H9 (cell line): ENCODE data around the gene SLC22A3. TPM values are rescaled to one million over a fixed set of nuclear protein-coding genes. Genes with fewer than 3 reads are reported as not detected.

Source experiments
- DNase-seq: peaks from one replicate; pipeline ENCODE4 v3.0.0-alpha.2; 2017
- H2AFZ ChIP-seq: one replicate; pipeline ENCODE4 v1.6.1; 2013; ENCODE audit warnings: mild to moderate bottlenecking, low read length, control low read depth, moderate library complexity
- H2AK5ac ChIP-seq: 2 replicates; pipeline ENCODE4 v1.6.1; 2013; ENCODE audit warnings: low read length, control low read depth, mixed read lengths; ENCODE audit not compliant: insufficient read length
- H2BK120ac ChIP-seq: one replicate; pipeline ENCODE4 v1.6.1; 2013; ENCODE audit warnings: low read depth, mild to moderate bottlenecking, low read length, control low read depth, inconsistent platforms; ENCODE audit not compliant: poor library complexity, severe bottlenecking
- H2BK12ac ChIP-seq: 2 replicates; pipeline ENCODE4 v1.6.1; 2013; ENCODE audit warnings: low read length, control low read depth, mixed read lengths, low read depth; ENCODE audit not compliant: insufficient read length
- H2BK15ac ChIP-seq: 2 replicates; pipeline ENCODE4 v1.6.1; 2013; ENCODE audit warnings: low read depth, low read length, control low read depth
- H2BK20ac ChIP-seq: one replicate; pipeline ENCODE4 v1.6.1; 2013; ENCODE audit warnings: low read depth, mild to moderate bottlenecking, low read length, control low read depth, inconsistent platforms; ENCODE audit not compliant: poor library complexity, severe bottlenecking
- H2BK5ac ChIP-seq: 2 replicates; pipeline ENCODE4 v1.6.1; 2013; ENCODE audit warnings: low read length, control low read depth, mixed read lengths; ENCODE audit not compliant: insufficient read length
- H3K14ac ChIP-seq: 2 replicates; pipeline ENCODE4 v1.6.1; 2013; ENCODE audit warnings: low read length, control low read depth; ENCODE audit not compliant: insufficient read depth
- H3K18ac ChIP-seq: 2 replicates; pipeline ENCODE4 v1.6.1; 2013; ENCODE audit warnings: low read depth, mild to moderate bottlenecking, mixed read lengths, low read length, control low read depth; ENCODE audit not compliant: insufficient read length
- H3K23ac ChIP-seq: 2 replicates; pipeline ENCODE4 v1.6.1; 2013; ENCODE audit warnings: low read length, control low read depth, mixed read lengths, low read depth; ENCODE audit not compliant: insufficient read length
- H3K23me2 ChIP-seq: 2 replicates; pipeline ENCODE4 v1.6.1; 2013; ENCODE audit warnings: low read depth, mild to moderate bottlenecking, mixed read lengths, low read length, control low read depth; ENCODE audit not compliant: insufficient read length, poor library complexity, severe bottlenecking
- H3K27ac ChIP-seq: 2 replicates; pipeline ENCODE4 v1.5.1; 2013; ENCODE audit warnings: low read length, control low read depth, mixed read lengths, low read depth; ENCODE audit not compliant: insufficient read length
- H3K27me3 ChIP-seq: 2 replicates; pipeline ENCODE4 v1.6.1; 2013; ENCODE audit warnings: low read length, control low read depth, inconsistent platforms; ENCODE audit not compliant: insufficient read depth
- H3K4ac ChIP-seq: 2 replicates; pipeline ENCODE4 v1.6.1; 2013; ENCODE audit warnings: low read depth, mild to moderate bottlenecking, control low read depth, inconsistent platforms, low read length, moderate library complexity
- H3K4me1 ChIP-seq: 2 replicates; pipeline ENCODE4 v1.6.1; 2013; ENCODE audit warnings: low read length, control low read depth, inconsistent platforms; ENCODE audit not compliant: insufficient read depth
- H3K4me2 ChIP-seq: 2 replicates; pipeline ENCODE4 v1.6.1; 2013; ENCODE audit warnings: low read length, control low read depth, mixed read lengths; ENCODE audit not compliant: insufficient read length, insufficient read depth
- H3K56ac ChIP-seq: 2 replicates; pipeline ENCODE4 v1.6.1; 2013; ENCODE audit warnings: low read depth, mild to moderate bottlenecking, mixed read lengths, low read length, control low read depth; ENCODE audit not compliant: insufficient read length
- H3K79me1 ChIP-seq: 2 replicates; pipeline ENCODE4 v1.6.1; 2013; ENCODE audit warnings: low read depth, mild to moderate bottlenecking, moderate library complexity, low read length, control low read depth, inconsistent platforms; ENCODE audit not compliant: insufficient read depth, poor library complexity, severe bottlenecking
- H3K79me2 ChIP-seq: 2 replicates; pipeline ENCODE4 v1.6.1; 2013; ENCODE audit warnings: low read length, control low read depth, inconsistent platforms; ENCODE audit not compliant: insufficient read depth
- H3K9ac ChIP-seq: 2 replicates; pipeline ENCODE4 v1.6.1; 2013; ENCODE audit warnings: low read length, control low read depth, mixed read lengths; ENCODE audit not compliant: insufficient read length; ENCODE audit errors: extremely low read depth
- H3K9me3 ChIP-seq: one replicate; pipeline ENCODE4 v1.6.1; 2013; ENCODE audit warnings: low read depth, low read length, inconsistent platforms; ENCODE audit not compliant: control insufficient read depth
- H3T11ph ChIP-seq: one replicate; pipeline ENCODE4 v1.6.1; 2013; ENCODE audit warnings: mild to moderate bottlenecking, low read length, control low read depth, inconsistent platforms
- H4K20me1 ChIP-seq: one replicate; pipeline ENCODE4 v1.6.1; 2013; ENCODE audit not compliant: control insufficient read depth, insufficient read length, insufficient read depth
- H4K5ac ChIP-seq: 2 replicates; pipeline ENCODE4 v1.6.1; 2013; ENCODE audit warnings: low read depth, mild to moderate bottlenecking, mixed read lengths, low read length, control low read depth; ENCODE audit not compliant: insufficient read length
- H4K8ac ChIP-seq: replicated peaks from 2 replicates; pipeline ENCODE4 v1.6.1; 2013; ENCODE audit warnings: low read length, control low read depth, mixed read lengths, low read depth; ENCODE audit not compliant: insufficient read length
- H4K91ac ChIP-seq: 2 replicates; pipeline ENCODE4 v1.6.1; 2013; ENCODE audit warnings: low read depth, mild to moderate bottlenecking, moderate library complexity, mixed read lengths, low read length, control low read depth; ENCODE audit not compliant: insufficient read length
- H3K27ac Mint-ChIP-seq, 3 experiments: 2 replicates in 2 of 3; 3 replicates in 1 of 3; pipeline ENCODE4 v1.8.0; 2020 to 2021; ENCODE audit warnings: mixed read lengths in 3 of 3, mild to moderate bottlenecking in 1 of 3, moderate library complexity in 1 of 3
- H3K27me3 Mint-ChIP-seq: 2 replicates; pipeline ENCODE4 v1.8.0; 2021; ENCODE audit warnings: low read depth, mild to moderate bottlenecking, moderate library complexity, mixed read lengths
- H3K36me3 Mint-ChIP-seq, 3 experiments: 2 replicates in 2 of 3; 3 replicates in 1 of 3; pipeline ENCODE4 v1.8.0; 2020 to 2021; ENCODE audit warnings: low read depth in 3 of 3, mixed read lengths in 3 of 3; ENCODE audit not compliant: insufficient read depth in 1 of 3
- H3K4me1 Mint-ChIP-seq, 2 experiments: 2 replicates each; pipeline ENCODE4 v1.8.0; 2020; ENCODE audit warnings: mixed read lengths in 2 of 2
- H3K4me3 Mint-ChIP-seq, 2 experiments: 2 replicates in 1 of 2; 3 replicates in 1 of 2; pipeline ENCODE4 v1.8.0; 2020 to 2021; ENCODE audit warnings: mild to moderate bottlenecking in 2 of 2, mixed read lengths in 2 of 2, moderate library complexity in 1 of 2
- H3K9me3 Mint-ChIP-seq, 2 experiments: 2 replicates in 1 of 2; 3 replicates in 1 of 2; pipeline ENCODE4 v1.8.0; 2020; ENCODE audit warnings: mild to moderate bottlenecking in 2 of 2, mixed read lengths in 2 of 2, moderate library complexity in 1 of 2
- WGBS: extraction: QIAGEN DNeasy Blood & Tissue Kit; methylation state at CpG from one replicate; pipeline ENCODE4 v1.1.7; 2013; ENCODE audit warnings: missing lambda C conversion rate, low lambda C conversion rate, mixed read lengths; ENCODE audit not compliant: insufficient read length; ENCODE audit errors: extremely low coverage; 5-methylcytosine and 5-hydroxymethylcytosine counted together
- total RNA-seq: library from RNA; stranded (reverse); gene quantifications from 2 replicates; pipeline ENCODE4 v1.2.1, GENCODE V29; 2021
- TF ChIP-seq, protein P1 (sequence below): fragments of 200-600 bp; sonication (generic); conservative IDR thresholded peaks from 3 replicates; pipeline ENCODE4 v1.8.0; 2021; ENCODE audit warnings: antibody characterized with exemption, mild to moderate bottlenecking

SLC22A3 gene
- total RNA-seq, 1 experiment from 2014 or later, result 2.7 TPM

DNA sequence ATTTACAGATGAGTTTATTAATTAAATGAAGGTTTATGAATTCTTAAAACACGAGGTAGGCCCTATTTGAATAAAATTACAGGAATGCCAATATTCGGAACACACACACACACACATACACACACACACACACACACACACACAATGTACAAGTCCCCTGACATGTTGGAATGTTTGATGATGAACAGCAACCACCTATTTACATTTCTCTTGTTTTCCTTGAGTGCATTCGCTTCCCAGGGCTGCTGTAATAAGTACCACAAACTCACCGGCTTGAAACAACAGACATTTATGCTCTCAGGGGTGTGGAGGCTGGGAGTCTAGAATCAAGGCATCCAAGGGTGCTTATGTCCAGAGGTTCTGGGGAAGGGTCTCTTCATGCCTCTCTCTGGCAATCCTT, 90.3 kb downstream of the SLC22A3 start:
- Histone ChIP-seq H2BK120ac (no peak overlapping the region), H3K14ac (no peak overlapping the region), H3T11ph (no peak overlapping the region), H3K79me2 (no peaks in the 10 kb centered on the region), H2AK5ac (no peak overlapping the region), H2BK12ac (no peak overlapping the region), H2BK5ac (no peak overlapping the region), H3K4me2 (no peak overlapping the region), H3K23me2 (no peaks in the 10 kb centered on the region), H2BK20ac (no peak overlapping the region), H4K20me1 (no peaks in the 10 kb centered on the region), H3K27me3 (no peaks in the 10 kb centered on the region), H3K56ac (no peak overlapping the region), H3K4ac (no peak overlapping the region), H4K91ac (no peak overlapping the region), H2AFZ (no peak overlapping the region), H3K18ac (no peak overlapping the region), H3K27ac (no peak overlapping the region), H3K79me1 (no peaks in the 10 kb centered on the region), H3K9ac (no peak overlapping the region), H4K5ac (no peak overlapping the region), H4K8ac (no peak overlapping the region), H3K23ac (no peak overlapping the region), H3K4me1 (no peaks in the 10 kb centered on the region), H2BK15ac (no peak overlapping the region), H3K9me3 (no peaks in the 10 kb centered on the region)
- Mint-ChIP-seq H3K4me1 (peaks cover 18 to 23% of the 10 kb centered on the region in 2 experiments), H3K36me3 (no peaks in the 10 kb centered on the region), H3K9me3 (no peaks in the 10 kb centered on the region), H3K27me3 (peaks cover 22% of the 10 kb centered on the region), H3K4me3 (no peak overlapping the region), H3K27ac (no peak overlapping the region)
- no CpG with 5 or more reads among the region's 4 CpGs for WGBS
- no peak for DNase-seq
- TF ChIP-seq, protein P1, sequence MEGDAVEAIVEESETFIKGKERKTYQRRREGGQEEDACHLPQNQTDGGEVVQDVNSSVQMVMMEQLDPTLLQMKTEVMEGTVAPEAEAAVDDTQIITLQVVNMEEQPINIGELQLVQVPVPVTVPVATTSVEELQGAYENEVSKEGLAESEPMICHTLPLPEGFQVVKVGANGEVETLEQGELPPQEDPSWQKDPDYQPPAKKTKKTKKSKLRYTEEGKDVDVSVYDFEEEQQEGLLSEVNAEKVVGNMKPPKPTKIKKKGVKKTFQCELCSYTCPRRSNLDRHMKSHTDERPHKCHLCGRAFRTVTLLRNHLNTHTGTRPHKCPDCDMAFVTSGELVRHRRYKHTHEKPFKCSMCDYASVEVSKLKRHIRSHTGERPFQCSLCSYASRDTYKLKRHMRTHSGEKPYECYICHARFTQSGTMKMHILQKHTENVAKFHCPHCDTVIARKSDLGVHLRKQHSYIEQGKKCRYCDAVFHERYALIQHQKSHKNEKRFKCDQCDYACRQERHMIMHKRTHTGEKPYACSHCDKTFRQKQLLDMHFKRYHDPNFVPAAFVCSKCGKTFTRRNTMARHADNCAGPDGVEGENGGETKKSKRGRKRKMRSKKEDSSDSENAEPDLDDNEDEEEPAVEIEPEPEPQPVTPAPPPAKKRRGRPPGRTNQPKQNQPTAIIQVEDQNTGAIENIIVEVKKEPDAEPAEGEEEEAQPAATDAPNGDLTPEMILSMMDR, result no peak
